Left lung (tissue), 10 donors: Measurements from ENCODE around the gene PRKN. TPM values are rescaled to one million over a fixed set of nuclear protein-coding genes. Genes with fewer than 3 reads are reported as not detected.

Experiments used
- ATAC-seq: fragments of 200-7000 bp; cut with Tn5 transposase; one replicate; pipeline ENCODE4 v1.9.1; 2020; ENCODE audit warnings: moderate library complexity
- DNase-seq, 4 donors: peaks; one replicate each; pipeline ENCODE4 v3.0.0-alpha.2; 2013 to 2020
- H3K27ac ChIP-seq, 2 donors: fragments of 200-600 bp; sonication (generic) in 1 of 2; one replicate each; pipeline versions ENCODE4 v1.5.0 to v1.8.0; 2020 to 2021
- H3K27me3 ChIP-seq, 2 donors: fragments of 200-600 bp; sonication (generic) in 1 of 2; one replicate each; pipeline versions ENCODE4 v1.5.0 to v1.8.0; 2020 to 2021
- H3K36me3 ChIP-seq, 2 donors: fragments of 200-600 bp; sonication (generic) in 1 of 2; one replicate each; pipeline versions ENCODE4 v1.5.0 to v1.8.0; 2020 to 2021
- H3K4me1 ChIP-seq, 2 donors: fragments of 200-600 bp; one replicate each; pipeline ENCODE4 v1.8.0; 2021
- H3K4me3 ChIP-seq, 2 donors: fragments of 200-600 bp; sonication (generic) in 1 of 2; one replicate each; pipeline versions ENCODE4 v1.5.0 to v1.8.0; 2020 to 2021; ENCODE audit warnings: mild to moderate bottlenecking in 1 of 2
- H3K9me3 ChIP-seq, 2 donors: fragments of 200-600 bp; sonication (generic) in 1 of 2; one replicate each; pipeline versions ENCODE4 v1.5.0 to v1.8.0; 2020 to 2021
- CTCF ChIP-seq, 2 donors: fragments of 200-600 bp; sonication (generic) in 1 of 2; IDR thresholded peaks; one replicate each; pipeline versions ENCODE4 v1.5.0 to v1.8.0; 2021; ENCODE audit warnings: antibody characterized with exemption in 2 of 2
- intact Hi-C, 2 donors: fragments of 100-400 bp; cut with DNase I; formaldehyde crosslinking; loops; one replicate each; pipeline versions ENCODE4 v1.11.2 to v1.14.2; 2022
- polyA plus RNA-seq, 6 donors: library from polyadenylated mRNA; unstranded; fragments of 120-200 nt; gene quantifications; one replicate each; pipeline ENCODE4 v1.2.1, GENCODE V29; 2013; ENCODE audit not compliant: insufficient read length in 6 of 6
- total RNA-seq, 2 donors: library from RNA; stranded (reverse); fragmentation: NEBNext Ultra II Directional; extraction: Animal tissue kit (Norgen Biotek cat#: 25700); gene quantifications; one replicate each; pipeline ENCODE4 v1.2.1, GENCODE V29; 2021
- donor health status: DM: no; HTN: yes; CAD: no.
- donor health status: DM: no; HTN: no; CAD: no.

Gene PRKN
- total and polyA plus RNA-seq, 8 donors = 1.9 to 4.3 (median 2.5) TPM

GRCh38 chr6:161682982-161683381 is 1044.6 kb downstream of the PRKN start:
- Histone ChIP-seq H3K4me1 (no peaks in the 10 kb centered on the region), H3K36me3 (no peaks in the 10 kb centered on the region), H3K4me3 (no peak overlapping the region), H3K27ac (no peak overlapping the region), H3K9me3 (no peaks in the 10 kb centered on the region), H3K27me3 (no peaks in the 10 kb centered on the region)
- ATAC-seq = no peak
- intact Hi-C loops = no loop called here
- TF ChIP-seq CTCF (IDR thresholded peaks at IDR 0.05) = no peak
- DNase-seq = no peak

- no peak for ATAC-seq
- Histone ChIP-seq H3K27ac (no peak overlapping the region), H3K9me3 (no peaks in the 10 kb centered on the region), H3K27me3 (no peaks in the 10 kb centered on the region), H3K36me3 (no peaks in the 10 kb centered on the region), H3K4me3 (no peak overlapping the region), H3K4me1 (no peaks in the 10 kb centered on the region)
- no peak for DNase-seq
- intact Hi-C loops = no loop called here
- no peak for TF ChIP-seq CTCF (IDR thresholded peaks at IDR 0.05)
These were observed 1047.5 kb downstream of the PRKN start for GRCh38 chr6:161679980-161680538.

- intact Hi-C loops = no loop called here
- ATAC-seq = no peak
These were observed 1050.4 kb downstream of the PRKN start for GRCh38 chr6:161677188-161677587.

GRCh38 chr6:161676586-161676985 is 1051.0 kb downstream of the PRKN start:
- Histone ChIP-seq H3K4me3 (no peak overlapping the region), H3K4me1 (no peaks in the 10 kb centered on the region), H3K27ac (no peak overlapping the region), H3K9me3 (no peaks in the 10 kb centered on the region), H3K36me3 (no peaks in the 10 kb centered on the region), H3K27me3 (no peaks in the 10 kb centered on the region)
- no peak for TF ChIP-seq CTCF (IDR thresholded peaks at IDR 0.05)
- DNase-seq = no peak
- intact Hi-C loops = no loop called here
- no peak for ATAC-seq

More at GRCh38 chr6:161677188-161677587, 1050.4 kb downstream of the PRKN start:
- H3K36me3 ChIP-seq = no peaks in the 10 kb centered on the region
- TF ChIP-seq CTCF (IDR thresholded peaks at IDR 0.05) = no peak
- H3K27me3 ChIP-seq = no peaks in the 10 kb centered on the region
- no peak overlapping the region for H3K4me3 ChIP-seq
- H3K4me1 ChIP-seq = no peaks in the 10 kb centered on the region
- no peaks in the 10 kb centered on the region for H3K9me3 ChIP-seq
- no peak for DNase-seq
- H3K27ac ChIP-seq = no peak overlapping the region

- TF ChIP-seq CTCF (IDR thresholded peaks at IDR 0.05) = no peak
- no peak for ATAC-seq
These were observed 1052.5 kb downstream of the PRKN start for GRCh38 chr6:161674930-161675682.

More at GRCh38 chr6:161674930-161675682, 1052.5 kb downstream of the PRKN start:
- Histone ChIP-seq H3K27ac (no peak overlapping the region), H3K36me3 (no peaks in the 10 kb centered on the region), H3K27me3 (no peaks in the 10 kb centered on the region), H3K4me3 (no peak overlapping the region), H3K4me1 (no peaks in the 10 kb centered on the region), H3K9me3 (peaks cover 0 to 2% of the 10 kb centered on the region in 2 donors)
- DNase-seq = no peak
- intact Hi-C loops = no loop called here
